Measurements from ENCODE around the gene NUDCD3.

- TF ChIP-seq CTCF (IDR thresholded peaks at IDR 0.05) (no peak), REST (IDR thresholded peaks at IDR 0.05; ENCODE audit: insufficient read depth in 1 of 2, low read depth in 2 of 2, low read length in 1 of 2) (no peak), POLR2AphosphoS5 (IDR thresholded peaks at IDR 0.05; ENCODE audit: low read depth, low read length) (no peak), TCF7L2 (IDR thresholded peaks at IDR 0.05; ENCODE audit: low read depth, low read length) (no peak), SIN3A (IDR thresholded peaks at IDR 0.05; ENCODE audit: borderline replicate concordance, insufficient read depth, low read depth, low read length) (no peak)
Measured at GRCh38 chr7:44448922-44449583, 41.4 kb downstream of the NUDCD3 start.
